Activated CD8-positive, alpha-beta memory T cell treated with anti-CD3 and anti-CD28 coated beads for 24 hours (primary cell): ENCODE data around the gene FRMD5.
"Not testable (repeated sequence)": the region's sequence is repeated elsewhere in the genome, so short reads cannot be mapped to it uniquely, and the experiment has no call there.

Experiments used
- DNase-seq: peaks from one replicate; pipeline ENCODE4 v3.0.0-alpha.2; 2020

FRMD5 gene

DNA sequence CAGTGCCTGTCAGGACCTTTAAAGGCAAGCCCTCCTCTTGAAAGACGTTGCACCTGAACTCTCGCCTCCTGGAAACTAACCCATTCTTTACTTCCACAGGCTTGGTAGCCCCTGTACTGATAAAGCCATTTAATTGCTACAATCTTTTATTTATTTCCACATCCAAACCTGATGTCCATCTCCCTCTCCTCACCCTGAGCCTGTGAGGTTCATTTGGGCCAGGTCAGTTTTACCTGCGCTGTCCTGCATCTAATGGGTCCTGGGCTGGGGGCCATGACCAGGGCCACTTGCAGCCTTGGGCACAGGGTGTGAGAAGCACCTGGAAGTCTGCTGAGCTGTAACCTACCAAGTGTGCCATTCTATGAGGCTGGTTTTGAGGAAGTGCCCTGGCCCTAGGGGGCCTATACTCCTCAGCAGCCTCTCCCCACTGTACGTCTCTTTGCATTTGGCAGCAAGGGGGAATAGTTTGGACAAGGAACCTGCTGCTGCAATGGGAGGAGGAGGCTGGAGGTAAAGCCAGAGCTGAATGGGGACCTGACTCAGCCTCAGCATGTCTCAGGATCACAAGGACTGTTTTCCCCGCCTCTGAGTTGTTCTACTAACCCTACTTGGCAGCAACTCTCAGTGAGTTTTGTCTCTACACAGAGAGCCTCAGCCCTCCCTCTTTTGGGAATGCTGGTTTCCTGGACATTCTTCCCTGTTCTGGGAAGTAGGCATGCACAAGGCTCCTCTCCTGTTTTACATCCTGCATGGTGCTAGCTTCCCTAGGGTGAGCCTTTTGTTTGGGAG, 314.5 kb downstream of the FRMD5 start:
- peak; percentile 47 for DNase-seq

DNA sequence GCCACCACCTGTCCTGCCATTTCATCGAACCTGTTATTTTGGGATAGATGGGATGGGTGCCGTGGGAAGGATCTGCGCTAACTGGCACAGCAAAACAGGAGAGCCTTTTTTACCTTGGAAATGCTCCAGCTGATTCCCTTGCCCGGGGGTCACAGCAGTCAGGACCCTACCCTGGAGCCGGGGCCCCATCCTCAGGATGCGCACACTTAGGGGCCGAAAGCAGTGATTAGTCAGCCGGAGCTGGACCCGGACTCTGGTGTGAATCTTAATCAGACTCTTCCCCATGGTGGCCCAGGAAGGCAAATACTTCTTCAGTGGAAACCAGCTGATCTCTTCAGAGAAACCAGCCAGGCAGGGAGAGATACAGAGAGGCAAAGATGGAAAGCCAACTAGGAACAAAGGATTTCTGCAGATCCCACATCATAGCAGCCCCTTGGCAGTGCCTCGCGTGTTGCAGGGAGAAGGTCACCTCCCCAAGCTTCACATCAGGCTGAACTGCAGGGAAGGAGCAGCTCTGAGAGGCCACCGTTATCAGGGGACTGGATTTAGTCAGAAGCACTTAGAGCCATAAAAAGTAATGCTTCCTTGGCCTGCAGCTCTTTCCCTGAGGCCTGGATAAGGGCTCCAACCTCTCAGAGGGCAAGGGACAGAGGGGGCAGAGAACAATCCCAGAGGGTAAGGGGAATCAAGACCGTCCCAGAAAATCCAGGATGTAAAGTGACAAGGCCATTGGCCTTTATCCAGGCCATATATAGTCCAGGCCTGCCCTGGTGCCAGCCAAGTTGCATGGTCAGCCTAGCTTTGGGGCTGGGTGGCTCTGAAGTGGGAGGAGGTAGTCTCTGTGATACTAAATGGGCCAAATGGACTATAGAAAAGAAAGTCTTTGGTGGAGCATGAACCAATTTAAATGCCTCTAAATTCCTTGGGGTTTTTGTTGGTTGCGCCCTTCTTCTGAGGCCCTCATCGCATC, 315.4 kb downstream of the FRMD5 start:
- DNase-seq = peak; percentile 49

DNA sequence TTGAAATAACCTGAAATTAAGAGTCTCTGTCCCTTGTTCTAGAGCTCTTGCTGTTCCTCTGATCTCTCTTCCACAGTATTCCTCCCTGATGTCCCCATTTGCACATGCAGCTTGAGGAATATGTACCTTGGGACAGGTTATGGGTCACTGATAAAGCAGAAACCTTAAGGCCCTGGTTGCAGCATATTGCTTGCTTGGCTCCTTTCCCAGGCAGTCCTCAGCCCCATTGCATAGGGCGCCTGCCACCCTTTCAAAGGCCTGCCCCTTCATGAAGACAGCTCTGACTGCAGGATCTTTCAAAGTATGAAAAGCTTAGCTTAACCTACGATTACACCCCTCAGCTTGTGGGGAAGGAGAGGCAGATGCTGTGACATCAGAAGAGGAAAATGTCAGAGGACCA, 316.6 kb downstream of the FRMD5 start:
- DNase-seq = peak; percentile 33

DNA sequence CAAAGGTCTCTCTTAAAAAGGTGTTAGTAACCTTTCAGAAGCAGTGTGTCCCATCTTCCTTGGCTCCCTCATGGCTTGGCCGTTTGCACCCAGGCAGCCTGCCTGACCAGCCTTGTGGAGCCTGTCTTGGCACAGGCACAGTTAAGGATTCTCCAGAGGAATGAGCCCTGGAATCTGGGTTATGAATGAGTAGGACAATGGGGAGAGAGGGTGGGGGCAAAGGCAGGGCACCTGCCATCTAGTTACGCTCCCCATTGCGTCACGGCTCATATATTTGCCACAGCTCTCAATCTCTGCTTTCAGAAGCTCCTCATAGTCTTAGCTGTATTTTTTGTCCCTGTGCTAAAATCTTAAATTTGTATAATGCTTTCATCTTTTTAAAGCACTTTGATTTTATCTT, 317.7 kb downstream of the FRMD5 start:
- DNase-seq = peak; percentile 28

DNA sequence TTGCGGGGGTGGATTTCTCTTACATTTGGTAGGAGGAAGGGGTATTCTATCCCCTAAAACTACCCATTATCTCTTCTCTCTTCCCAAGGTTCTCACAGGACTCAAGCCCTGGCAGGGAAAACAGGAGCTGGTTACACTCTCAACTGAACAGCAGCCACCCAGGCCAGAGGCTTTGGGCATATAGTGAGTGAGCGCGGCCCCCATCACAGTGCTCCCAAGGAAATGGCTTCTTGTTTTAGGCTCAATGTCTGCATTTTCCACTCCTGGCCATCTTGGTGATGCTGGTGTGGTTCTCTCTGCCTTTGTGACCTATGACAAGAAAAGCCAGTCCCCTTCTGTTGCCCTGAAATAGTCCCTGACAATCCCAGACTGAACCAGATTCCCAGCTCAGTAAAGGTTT, 318.2 kb downstream of the FRMD5 start:
- peak; percentile 37 for DNase-seq

DNA sequence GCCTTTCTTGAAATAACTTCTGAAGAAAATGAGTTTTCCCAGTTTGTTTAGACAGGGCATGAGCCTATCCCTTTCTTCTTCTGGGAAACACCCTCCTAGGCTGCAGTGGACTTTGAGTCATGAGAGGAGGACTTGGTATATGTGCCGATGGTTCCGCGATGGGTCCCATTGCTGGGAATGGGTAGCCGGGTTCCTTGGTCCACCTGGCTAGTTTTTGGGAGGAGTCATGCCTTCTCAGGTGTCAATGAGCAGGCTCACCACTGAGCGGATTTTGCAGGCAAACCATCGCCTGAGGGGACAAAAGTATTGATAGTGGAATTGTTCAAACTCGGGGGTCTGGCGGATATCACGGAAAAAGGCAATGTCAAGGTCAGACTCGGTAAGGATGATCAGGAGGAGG, 321.4 kb downstream of the FRMD5 start:
- DNase-seq = peak; percentile 38

DNA sequence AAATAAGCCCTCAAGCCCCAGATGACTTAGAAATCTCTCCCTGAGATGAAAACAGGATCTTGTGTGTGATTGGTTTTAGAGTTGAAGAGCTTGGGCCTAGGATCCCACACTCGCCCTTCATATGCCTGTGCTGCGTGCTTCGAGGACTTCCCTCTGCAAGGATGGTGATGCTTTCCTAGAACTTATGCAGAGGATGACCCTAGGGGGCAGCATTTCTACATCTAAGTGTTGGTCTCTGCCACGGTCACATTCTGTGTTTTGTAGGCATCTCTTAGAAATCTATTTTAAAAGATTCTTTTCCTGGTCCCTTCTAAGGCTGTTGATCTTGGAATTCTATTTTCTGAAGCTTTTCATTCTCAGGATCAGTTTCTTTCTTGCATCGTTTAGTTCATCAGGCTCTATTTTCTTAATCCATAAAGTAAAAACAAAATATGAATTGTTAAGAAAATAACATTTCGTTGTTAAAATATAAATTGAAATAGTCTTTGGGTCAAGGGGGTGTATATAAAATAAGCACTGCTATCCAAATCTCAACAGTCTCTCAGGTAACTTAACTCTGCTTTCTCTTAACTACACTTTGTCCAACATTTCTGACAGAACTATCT, 322.6 kb downstream of the FRMD5 start:
- DNase-seq = peak; percentile 54

DNA sequence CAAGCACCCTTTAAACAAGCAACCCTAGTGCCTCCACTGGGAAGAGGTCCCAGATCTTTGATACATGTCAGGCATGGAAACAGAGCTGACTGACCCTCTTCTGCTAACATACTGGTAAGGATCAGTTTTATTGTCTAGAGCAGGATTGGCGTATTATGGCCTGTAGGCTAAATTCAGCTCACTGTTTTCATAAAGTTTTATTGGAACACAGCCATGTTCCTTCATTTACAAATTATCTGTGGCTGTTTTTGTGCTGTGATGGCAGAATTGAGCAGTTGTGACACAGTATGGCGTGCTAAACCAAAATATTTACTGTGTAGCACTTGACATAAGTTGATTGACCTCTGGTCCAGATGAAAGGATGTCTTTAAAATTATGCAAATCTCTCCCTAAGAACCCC, 323.2 kb downstream of the FRMD5 start:
- no peak for DNase-seq

DNA sequence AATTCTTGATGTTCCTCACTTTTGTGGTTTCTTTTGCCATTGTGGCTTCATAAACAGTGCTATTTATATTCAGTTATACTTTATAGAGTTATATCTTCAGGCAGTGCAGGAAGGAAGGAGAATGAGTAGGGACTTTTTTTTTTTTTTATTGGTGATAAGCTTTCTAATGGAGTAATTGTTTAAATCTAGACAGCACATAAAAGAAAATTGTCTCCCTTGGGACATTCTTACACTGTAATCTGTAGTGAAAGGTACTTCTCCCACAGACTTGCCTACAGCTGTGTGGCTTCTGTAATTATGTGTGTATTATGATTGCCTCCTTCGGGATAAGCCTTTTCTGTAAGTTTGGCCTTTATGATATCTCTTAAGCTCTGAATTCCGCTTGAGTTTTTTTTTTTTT, 326.7 kb downstream of the FRMD5 start:
- DNase-seq = no peak

DNA sequence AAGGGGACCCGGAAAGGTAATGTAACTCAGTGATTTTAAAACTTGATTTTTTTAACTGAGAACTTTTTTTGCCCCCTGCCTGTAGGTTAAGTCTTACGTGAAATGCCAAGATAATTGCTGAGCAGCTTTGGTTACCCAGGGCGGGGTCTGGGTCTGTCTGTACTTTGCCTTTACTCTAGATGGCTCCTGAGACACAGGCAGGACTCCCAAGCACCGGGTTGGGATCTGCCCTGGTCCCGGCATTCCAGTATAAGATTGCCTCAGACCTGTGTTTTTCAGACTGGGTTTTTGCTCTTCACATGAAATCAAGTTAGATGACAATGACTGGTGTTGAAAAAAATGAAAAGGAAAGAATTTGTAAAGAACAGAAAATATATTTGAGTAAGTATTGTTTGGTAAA, 328.0 kb downstream of the FRMD5 start:
- DNase-seq = no peak

DNA sequence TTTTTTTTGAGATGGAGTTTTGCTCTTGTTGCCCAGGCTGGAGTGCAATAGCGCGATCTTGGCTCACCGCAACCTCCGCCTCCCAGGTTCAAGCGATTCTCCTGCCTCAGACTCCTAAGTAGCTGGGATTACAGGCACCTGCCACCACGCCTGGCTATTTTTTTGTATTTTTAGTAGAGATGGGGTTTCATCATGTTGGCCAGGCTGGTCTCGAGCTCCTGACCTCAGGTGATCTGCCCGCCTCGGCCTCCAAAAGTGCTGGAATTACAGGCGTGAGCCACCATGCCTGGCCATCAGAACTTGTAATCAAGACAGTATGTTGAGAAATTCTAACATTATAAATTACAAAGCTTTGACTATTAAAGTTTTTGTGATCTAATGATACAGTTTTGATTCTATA, 328.4 kb downstream of the FRMD5 start:
- DNase-seq = not testable (repeated sequence)

DNA sequence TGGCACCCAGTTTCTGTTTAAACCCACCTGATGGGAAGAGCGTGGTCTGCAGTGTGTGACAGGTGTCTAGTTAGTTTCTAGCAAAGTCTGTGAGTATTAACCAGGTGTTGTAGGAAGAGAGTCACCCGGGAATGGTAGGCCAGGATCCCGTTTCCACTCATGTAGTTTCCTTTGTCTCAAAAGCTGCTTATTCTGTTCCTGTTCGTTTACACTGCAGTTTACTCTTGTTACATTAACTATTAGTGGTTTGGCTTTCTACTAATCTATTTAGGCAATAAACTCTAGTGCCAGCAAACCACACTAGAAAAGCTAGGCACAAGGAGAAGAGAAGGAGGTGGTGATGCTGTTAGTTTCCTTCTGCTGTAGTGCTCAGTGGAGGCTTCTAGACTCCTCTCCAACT, 335.5 kb downstream of the FRMD5 start:
- no peak for DNase-seq

DNA sequence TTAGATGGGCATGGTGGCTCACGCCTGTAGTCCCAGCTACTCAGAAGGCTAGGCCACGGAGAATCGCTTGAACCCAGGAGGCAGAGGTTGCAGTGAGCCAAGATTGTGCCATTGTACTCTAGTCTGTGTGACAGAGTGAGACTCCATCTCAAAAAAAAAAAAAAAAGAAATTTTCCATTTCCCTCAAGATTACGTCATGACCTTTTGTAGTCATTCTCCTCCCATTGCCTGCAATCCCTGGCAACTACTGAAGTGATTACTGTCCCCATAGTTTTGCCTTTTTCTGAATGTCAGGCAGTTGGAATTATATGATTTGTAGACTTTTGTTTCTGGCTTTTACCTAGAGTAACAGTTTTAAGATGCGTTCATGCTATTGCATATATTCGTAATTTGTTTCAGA, 340.3 kb downstream of the FRMD5 start:
- DNase-seq = no peak

DNA sequence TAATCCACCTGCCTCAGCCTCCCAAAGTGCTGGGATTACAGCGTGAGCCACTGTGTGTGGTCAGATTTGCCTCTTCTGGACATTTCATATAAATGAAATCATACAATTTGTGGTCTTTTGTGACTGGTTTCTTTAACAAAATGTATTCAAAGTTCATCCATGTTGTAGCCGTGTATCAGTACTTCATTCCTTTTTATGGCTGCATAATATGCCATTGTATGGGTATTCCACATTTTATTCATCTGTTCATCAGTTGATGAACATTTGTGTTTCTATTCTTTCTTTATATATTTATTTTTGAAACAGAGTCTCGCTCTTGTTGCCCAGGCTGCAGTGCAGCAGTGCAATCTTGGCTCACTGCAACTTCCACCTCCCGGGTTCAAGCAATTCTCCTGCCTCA, 342.5 kb downstream of the FRMD5 start:
- DNase-seq = no peak

DNA sequence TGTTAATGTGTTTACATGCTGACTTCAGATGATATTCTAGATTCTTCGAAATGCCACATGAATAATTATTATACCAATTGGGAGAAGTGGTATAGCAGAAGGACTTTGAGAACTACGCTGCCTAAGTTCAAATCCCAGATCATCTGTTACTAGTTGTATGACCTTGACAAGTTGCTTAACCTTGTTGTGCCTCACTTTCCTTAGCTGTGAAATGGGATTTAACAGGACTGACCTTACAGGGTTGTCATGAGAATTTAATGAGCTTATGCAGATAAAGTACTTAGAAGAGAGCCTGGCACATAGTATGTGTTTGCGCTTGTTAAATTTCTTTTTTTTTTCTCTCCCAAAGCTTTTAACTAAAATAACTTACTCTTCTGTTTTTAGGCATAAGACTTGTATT, 343.8 kb downstream of the FRMD5 start:
- no peak for DNase-seq

DNA sequence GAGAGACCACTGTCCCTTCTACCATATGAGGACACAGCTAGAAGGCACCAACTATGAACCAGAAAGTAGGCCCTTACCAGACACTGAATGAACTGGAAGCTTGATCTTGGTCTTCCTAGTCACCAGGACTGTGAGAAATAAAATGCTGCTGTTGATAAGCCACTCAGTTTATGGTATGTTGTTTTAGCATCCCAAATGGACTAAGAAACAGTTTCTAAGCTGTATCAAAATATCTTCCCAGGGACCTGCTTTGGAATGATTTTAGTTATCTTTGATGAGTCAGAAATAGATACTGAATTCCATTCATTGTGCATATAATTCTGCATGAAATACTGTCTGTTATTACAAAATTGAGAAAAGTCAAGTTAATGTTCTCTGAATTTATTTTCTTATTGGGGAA, 349.6 kb downstream of the FRMD5 start:
- DNase-seq = no peak

DNA sequence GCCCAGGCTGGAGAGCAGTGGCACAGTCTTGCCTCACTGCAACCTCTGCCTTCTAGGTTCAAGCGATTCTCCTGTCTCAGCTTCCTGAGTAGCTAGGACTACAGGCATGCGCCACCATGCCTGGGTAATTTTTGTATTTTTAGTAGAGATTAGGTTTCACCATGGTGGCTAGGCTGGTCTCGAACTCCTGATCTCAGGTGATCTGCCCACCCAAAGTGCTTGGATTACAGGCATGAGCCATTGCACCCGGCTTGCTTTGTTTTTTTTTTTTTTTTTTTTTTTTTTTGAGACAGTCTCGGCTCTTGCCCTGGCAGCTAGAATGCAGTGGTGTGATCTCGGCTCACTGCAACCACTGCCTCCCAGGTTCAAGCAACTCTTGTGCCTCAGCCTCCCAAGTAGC, 362.6 kb downstream of the FRMD5 start:
- DNase-seq = not testable (repeated sequence)

DNA sequence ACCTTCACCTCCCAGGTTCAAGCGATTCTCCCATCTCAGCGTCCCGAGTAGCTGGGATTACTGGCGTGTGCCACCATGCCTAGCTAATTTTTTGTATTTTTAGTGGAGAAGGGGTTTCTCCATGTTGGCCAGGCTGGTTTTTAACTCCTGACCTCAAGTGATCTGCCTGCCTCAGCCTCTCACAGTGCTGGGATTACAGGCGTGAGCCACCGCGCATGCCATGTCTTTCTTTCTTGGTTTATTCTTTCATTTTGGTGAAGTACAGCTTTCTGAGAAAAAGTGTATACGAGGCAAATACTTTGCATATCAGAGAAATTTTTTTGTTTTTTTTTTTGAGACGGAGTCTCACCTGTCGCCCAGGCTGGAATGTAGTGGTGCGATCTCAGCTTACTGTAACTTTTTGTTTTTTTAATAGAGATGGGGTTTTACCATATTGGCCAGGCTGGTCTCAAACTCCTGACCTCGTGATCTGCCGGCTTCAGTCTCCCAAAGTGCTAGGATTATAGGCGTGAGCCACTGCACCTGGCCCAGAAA, 363.5 kb downstream of the FRMD5 start:
- DNase-seq = not testable (repeated sequence)

DNA sequence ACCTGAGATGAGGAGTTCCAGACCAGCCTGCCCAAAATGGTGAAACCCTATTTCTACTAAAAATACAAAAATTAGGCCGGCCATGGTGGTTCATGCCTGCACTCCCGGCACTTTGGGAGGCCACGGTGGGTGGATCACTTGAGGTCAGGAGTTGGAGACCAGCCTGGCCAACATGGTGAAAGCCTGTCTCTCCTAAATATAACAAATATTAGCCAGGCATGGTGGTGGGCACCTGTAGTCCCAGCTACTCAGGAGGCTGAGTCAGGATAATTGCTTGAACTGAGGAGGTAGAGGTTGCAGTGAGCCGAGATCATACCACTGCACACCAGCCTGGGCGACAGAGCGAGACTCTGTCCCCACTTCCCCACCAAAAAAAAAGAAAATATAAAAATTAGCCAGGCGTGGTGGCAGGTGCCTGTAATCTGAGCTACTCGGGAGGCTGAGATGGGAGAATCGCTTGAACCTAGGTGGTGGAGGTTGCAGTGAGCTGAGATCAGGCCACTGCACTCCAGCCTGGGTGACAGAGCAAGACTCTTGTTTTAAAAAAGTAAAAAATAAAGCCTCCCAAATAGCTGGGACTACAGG, 364.3 kb downstream of the FRMD5 start:
- not testable (repeated sequence) for DNase-seq

DNA sequence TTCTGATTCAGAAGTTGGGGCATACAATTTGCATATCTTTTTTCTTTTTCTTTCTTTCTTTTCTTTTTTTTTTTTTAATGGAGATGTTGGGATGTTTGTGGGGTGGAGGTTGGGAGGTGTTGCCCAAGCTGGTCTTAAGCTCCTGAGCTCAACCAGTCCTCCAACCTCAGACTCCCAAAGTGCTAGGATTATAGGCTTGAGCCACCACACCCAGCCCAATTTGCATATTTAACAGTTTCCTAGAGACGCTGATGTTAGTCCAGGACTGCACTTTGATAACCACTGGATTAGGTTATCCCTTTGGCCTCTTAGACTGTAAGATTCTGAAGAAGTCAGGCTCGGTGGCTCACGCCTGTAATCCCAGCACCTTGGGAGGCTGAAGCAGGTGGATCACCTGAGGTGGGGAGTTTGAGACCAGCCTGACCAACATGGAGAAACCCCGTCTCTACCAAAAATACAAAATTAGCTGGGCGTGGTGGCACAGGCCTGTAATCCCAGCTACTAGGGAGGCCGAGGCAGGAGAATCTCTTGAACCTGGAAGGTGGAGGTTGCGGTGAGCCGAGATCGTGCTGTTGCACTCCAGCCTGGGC, 365.0 kb downstream of the FRMD5 start:
- not testable (repeated sequence) for DNase-seq

DNA sequence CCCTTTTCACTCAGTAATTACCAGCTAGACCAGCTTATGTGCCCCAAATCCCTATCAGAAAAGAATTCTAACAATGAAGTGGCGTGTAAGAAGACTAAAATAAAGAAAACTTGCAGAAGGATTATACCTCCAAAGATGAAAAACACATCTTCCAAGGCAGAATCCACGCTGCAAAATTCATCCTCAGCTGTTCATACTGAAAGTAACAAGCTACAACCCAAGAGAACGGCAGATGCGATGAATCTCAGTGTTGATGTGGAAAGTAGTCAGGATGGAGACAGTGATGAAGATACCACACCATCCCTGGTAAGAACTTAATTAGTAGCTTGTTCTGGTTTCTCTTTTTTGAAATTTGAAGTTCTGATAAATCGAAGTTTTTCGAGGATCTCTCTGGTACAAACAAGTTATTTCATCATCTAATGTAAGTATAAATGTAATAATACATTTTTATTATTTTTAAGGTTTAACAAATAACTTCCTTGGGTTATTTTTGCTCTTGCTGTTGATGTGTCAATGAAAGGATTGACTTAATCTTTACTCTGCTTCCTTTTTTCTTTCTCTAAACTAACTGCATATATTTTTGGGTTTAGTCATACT, 366.9 kb downstream of the FRMD5 start:
- DNase-seq = no peak
